Epithelial cell of esophagus (primary cell): ENCODE results near the gene CLDN15.
"Not testable (repeated sequence)": the region's sequence is repeated elsewhere in the genome, so short reads cannot be mapped to it uniquely, and the experiment has no call there.

Source experiments
- DNase-seq: peaks from one replicate; pipeline ENCODE4 v3.0.0; 2010; ENCODE audit warnings: low read depth
- H3K4me3 ChIP-seq: 2 replicates; pipeline ENCODE4 v1.5.1; 2011; ENCODE audit warnings: mild to moderate bottlenecking, low read length, control low read depth
- TF ChIP-seq, protein P1 (sequence below): IDR thresholded peaks from 2 replicates; pipeline ENCODE4 v1.5.1; 2011; ENCODE audit warnings: low read depth, mild to moderate bottlenecking, low read length, control low read depth, inconsistent platforms; ENCODE audit not compliant: insufficient read depth; ENCODE audit errors: missing control alignments

Gene CLDN15

DNA sequence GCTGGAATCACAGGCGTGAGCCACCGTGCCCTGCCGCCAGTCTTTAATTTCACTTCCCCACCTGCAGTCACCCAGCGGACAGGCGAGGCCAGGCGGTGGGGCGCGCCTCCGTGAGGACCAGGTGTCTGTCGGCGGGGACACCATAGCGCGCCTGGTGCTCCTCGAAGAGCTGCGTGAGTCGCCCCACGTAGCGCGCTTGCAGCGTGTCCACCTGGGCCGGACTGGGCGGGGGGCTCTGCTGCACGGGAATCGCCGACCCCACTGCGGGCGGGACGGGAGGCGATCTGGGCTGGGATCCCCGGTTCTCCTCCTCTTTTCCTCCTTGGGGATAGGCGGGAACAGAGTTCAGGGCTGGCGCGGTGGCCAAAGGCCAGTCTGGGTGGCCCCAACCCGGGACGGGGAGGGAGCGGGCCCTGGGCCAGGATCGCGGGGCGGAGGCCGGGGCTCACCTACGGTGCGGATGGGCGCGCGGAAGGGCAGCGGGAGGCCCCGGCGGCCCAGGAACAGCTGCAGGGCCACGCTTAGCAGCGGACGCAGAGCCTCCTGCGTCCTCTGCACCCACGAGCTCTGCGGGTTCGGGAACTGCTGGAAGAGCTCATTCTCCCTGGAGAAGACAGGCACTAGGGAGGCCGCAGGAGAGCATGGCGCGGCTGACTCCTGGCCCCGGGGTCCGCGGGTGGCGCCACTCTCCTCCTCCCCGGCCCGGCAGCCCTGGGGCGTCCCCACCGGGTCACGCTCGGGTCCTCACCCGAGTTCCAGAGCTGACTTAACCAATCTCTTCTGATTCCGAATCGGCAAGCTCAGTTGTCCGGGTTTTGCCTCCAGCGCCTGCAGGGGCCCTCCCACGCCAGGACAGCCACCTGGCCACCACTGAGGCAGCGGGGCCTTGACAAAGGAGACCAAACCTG, 35.7 kb downstream of the CLDN15 start:
- DNase-seq, result no peak
- H3K4me3 ChIP-seq, result no peak overlapping the region
- TF ChIP-seq, protein P1, sequence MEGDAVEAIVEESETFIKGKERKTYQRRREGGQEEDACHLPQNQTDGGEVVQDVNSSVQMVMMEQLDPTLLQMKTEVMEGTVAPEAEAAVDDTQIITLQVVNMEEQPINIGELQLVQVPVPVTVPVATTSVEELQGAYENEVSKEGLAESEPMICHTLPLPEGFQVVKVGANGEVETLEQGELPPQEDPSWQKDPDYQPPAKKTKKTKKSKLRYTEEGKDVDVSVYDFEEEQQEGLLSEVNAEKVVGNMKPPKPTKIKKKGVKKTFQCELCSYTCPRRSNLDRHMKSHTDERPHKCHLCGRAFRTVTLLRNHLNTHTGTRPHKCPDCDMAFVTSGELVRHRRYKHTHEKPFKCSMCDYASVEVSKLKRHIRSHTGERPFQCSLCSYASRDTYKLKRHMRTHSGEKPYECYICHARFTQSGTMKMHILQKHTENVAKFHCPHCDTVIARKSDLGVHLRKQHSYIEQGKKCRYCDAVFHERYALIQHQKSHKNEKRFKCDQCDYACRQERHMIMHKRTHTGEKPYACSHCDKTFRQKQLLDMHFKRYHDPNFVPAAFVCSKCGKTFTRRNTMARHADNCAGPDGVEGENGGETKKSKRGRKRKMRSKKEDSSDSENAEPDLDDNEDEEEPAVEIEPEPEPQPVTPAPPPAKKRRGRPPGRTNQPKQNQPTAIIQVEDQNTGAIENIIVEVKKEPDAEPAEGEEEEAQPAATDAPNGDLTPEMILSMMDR, result no peak

DNA sequence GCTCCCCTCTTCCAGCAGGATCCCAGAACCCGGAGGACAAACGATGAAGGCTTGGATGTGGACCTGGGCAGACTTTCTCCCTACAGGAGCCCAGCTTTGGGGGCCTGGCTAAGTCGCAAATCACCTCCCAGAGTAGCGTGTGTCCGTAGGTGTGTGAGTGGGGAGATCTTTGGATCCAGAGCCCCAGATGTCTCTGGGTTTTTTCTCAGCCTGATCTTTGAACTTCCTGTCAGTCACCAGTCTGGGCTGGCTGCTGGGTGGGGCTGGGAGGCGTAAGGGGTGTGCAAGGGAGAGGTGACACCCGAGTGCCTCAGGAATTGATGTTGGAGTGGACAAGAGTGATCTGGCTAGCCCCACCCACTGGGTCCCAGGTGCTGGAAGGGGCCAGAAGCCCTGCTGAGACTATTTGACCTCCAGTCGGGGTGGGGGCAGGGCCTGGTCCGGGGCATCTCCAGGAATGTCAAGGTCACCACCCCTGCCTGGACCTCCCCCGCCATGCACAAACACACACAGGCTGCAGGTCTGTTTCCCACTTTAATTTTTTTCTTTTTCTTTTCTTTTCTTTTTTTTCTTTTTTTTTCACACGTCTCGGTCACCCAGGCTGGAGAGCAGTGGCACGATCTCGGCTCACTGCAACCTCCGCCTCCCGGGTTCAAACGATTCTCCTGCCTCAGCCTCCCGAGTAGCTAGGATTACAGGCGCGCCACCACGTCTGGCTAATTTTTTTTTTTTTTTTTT, 36.6 kb downstream of the CLDN15 start, which contains the start of gene MOGAT3:
MOGAT3 (minus strand) TSS at position 175 of the 738 bp plus-strand sequence. CDS start 182 bp downstream, outside the sequence.
- H3K4me3 ChIP-seq, result no peak within 1 kb of the TSS
- DNase-seq, result no peak
- TF ChIP-seq, protein P1, result no peak

DNA sequence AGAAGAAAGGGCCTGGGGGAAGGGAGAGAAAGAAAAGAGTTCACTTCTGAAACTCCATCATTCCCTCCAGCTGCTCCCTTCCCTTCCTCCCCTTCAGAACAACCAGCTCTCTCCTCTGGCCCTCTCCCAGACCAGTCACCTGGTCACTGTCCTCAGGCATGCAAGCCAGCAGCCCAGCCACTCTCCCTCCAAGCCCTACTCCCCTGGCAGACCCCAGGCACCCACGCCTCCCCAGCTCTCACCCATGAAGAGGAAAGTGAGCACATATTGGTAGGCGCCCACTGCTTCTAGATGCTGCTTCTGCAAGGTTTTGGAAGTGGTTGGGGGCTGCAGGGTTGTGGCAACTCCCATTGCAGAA, 37.1 kb downstream of the CLDN15 start:
- DNase-seq, result no peak
- TF ChIP-seq, protein P1, result no peak
- H3K4me3 ChIP-seq, result no peak overlapping the region

DNA sequence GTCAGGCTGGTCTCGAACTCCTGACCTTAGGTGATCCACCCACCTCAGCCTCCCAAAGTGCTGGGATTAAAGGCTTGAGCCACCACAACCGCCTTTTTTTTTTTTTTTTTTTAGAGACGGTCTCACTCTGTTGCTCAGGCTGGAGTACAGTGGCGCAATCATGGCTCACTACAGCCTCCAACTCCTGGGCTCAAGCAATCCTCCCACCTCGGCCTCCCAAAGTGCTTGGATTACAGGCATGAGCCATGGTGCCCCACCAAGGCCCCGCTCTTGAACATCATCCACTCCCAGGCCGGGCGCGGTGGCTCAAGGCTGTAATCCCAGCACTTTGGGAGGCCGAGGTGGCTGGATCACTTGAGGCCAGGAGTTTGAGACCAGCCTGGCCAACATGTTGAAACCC, 38.1 kb downstream of the CLDN15 start:
- not testable (repeated sequence) for DNase-seq, H3K4me3 ChIP-seq

DNA sequence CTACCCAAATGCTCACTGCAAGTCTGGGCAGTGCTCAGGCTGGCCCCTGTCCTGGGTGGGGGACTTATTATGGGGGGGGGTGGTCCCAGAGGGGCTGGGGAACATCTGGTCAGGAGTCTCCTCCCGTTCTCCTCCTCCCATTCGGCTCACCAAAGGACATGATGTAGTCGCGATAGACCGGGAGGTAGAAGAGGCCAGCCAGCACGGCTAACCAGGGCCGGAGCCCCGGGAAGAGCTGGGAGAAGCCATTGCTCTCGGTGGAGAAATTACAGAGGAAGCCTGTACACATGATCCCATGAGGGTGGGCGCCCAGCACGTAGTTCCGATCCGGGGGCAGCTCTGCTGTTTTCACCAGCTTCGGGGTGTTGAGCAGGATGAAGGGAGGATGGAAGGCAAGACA, 39.1 kb downstream of the CLDN15 start:
- TF ChIP-seq, protein P1, result no peak
- no peak overlapping the region for H3K4me3 ChIP-seq
- DNase-seq, result no peak

DNA sequence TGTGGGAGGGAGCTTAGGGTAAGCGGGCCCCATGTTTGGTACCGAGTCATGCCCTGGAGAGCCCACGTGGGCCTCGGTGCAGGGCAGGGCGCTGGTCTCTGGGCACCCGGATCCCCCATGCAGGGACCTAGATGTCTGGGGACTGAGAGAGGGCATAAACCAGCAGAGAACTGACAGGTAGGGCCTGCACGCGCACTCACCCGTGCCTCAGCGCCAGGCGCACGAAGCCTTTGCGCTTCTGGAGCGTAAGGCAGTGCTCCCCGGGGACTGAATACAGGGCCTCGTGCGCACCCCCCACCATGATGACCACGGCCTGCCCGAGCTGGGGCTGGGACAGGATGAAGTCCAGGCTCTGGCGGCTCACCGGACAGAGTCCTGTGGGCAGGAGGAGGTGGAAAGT, 39.6 kb downstream of the CLDN15 start:
- TF ChIP-seq, protein P1, result no peak

DNA sequence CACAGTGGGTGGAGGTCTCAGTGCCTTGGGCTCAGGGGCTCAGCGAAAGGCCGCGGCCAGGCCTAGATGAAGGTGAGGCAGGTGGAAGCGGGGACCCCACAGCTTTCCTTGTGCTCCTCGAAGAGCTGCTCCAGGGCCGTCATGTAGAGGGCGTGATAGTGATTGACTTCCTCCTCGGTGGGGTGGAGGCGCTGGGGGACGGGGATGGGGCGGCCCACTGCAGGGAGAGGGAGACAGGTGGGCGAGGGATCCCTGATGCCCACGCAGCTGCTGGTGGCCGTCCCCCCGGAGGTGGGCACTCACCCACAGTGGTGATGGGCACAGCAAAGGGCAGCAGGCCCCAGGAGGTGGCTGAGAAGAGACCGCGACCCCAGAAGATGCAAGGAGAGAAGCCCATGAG, 41.7 kb downstream of the CLDN15 start:
- TF ChIP-seq, protein P1, result no peak
- H3K4me3 ChIP-seq, result no peak overlapping the region
- no peak for DNase-seq

More for the DNA sequence above, 39.6 kb downstream of the CLDN15 start:
- no peak for DNase-seq
- no peak overlapping the region for H3K4me3 ChIP-seq
